HepG2 (cell line): Measurements from ENCODE around the gene CTSW. TPM values are rescaled to one million over a fixed set of nuclear protein-coding genes. Genes with fewer than 3 reads are reported as not detected.

Experiments used
- BORCS8-MEF2B ChIP-seq: sonication (generic); formaldehyde crosslinking; IDR thresholded peaks from 2 replicates; pipeline ENCODE4 v1.8.0; 2022; ENCODE audit warnings: mild to moderate bottlenecking, missing genetic modification reagents
- GMEB1 ChIP-seq: sonication (generic); formaldehyde crosslinking; IDR thresholded peaks from 2 replicates; pipeline ENCODE4 v1.5.1; 2020; ENCODE audit warnings: missing genetic modification reagents, mild to moderate bottlenecking, borderline replicate concordance
- NFIB ChIP-seq: sonication (generic); formaldehyde crosslinking; IDR thresholded peaks from 2 replicates; pipeline ENCODE4 v1.9.0; 2021; ENCODE audit warnings: missing genetic modification reagents, mild to moderate bottlenecking, borderline replicate concordance
- NR2F6 ChIP-seq, 2 experiments: IDR thresholded peaks; 2 replicates each; pipeline ENCODE4 v1.6.1; 2016; ENCODE audit warnings: antibody characterized with exemption in 1 of 2, mild to moderate bottlenecking in 1 of 2
- PHF21A ChIP-seq: sonication (generic); formaldehyde crosslinking; IDR thresholded peaks from 2 replicates; pipeline ENCODE4 v1.5.0; 2020; ENCODE audit warnings: mild to moderate bottlenecking, missing genetic modification reagents
- SKIL ChIP-seq: sonication (generic); formaldehyde crosslinking; IDR thresholded peaks from 2 replicates; pipeline ENCODE4 v1.8.0; 2022; ENCODE audit warnings: missing genetic modification reagents, mild to moderate bottlenecking, moderate library complexity, borderline replicate concordance
- TERF1 ChIP-seq: sonication (generic); formaldehyde crosslinking; IDR thresholded peaks from 2 replicates; pipeline ENCODE4 v1.8.0; 2022; ENCODE audit warnings: mild to moderate bottlenecking, missing genetic modification reagents, moderate library complexity
- ZBTB42 ChIP-seq: sonication (generic); formaldehyde crosslinking; IDR thresholded peaks from 2 replicates; pipeline ENCODE4 v1.5.0; 2020; ENCODE audit warnings: mild to moderate bottlenecking, missing genetic modification reagents
- ZMAT3 ChIP-seq: sonication (generic); formaldehyde crosslinking; conservative IDR thresholded peaks from 2 replicates; pipeline ENCODE4 v1.7.0; 2021; ENCODE audit warnings: missing genetic modification reagents
- ZNF101 ChIP-seq: sonication (generic); formaldehyde crosslinking; IDR thresholded peaks from 2 replicates; pipeline ENCODE4 v1.4.0; 2020; ENCODE audit warnings: mild to moderate bottlenecking, low read depth, missing genetic modification reagents, borderline replicate concordance
- ZNF20 ChIP-seq: sonication (generic); formaldehyde crosslinking; IDR thresholded peaks from 2 replicates; pipeline ENCODE4 v1.4.0; 2020; ENCODE audit warnings: mild to moderate bottlenecking, moderate library complexity, missing genetic modification reagents
- ZNF354B ChIP-seq: sonication (generic); formaldehyde crosslinking; IDR thresholded peaks from 2 replicates; pipeline ENCODE4 v1.8.0; 2022; ENCODE audit warnings: mild to moderate bottlenecking, missing genetic modification reagents
- ZNF362 ChIP-seq: sonication (generic); formaldehyde crosslinking; IDR thresholded peaks from 2 replicates; pipeline ENCODE4 v1.4.0; 2020; ENCODE audit warnings: missing genetic modification reagents, mild to moderate bottlenecking, borderline replicate concordance
- ZNF547 ChIP-seq: sonication (generic); formaldehyde crosslinking; IDR thresholded peaks from 2 replicates; pipeline ENCODE4 v1.5.1; 2020; ENCODE audit warnings: mild to moderate bottlenecking, missing genetic modification reagents
- ZNF572 ChIP-seq: sonication (generic); formaldehyde crosslinking; IDR thresholded peaks from 2 replicates; pipeline ENCODE4 v1.5.1; 2020; ENCODE audit warnings: mild to moderate bottlenecking, missing genetic modification reagents
- ZNF639 ChIP-seq: conservative IDR thresholded peaks from 2 replicates; pipeline ENCODE4 v1.6.1; 2018; ENCODE audit warnings: missing genetic modification reagents
- ZNF691 ChIP-seq: sonication (generic); formaldehyde crosslinking; IDR thresholded peaks from 2 replicates; pipeline ENCODE4 v1.4.0; 2020; ENCODE audit warnings: missing genetic modification reagents, low read depth, mild to moderate bottlenecking, borderline replicate concordance
- ZNF773 ChIP-seq: sonication (generic); formaldehyde crosslinking; IDR thresholded peaks from 2 replicates; pipeline ENCODE4 v1.4.0; 2020; ENCODE audit warnings: missing genetic modification reagents, borderline replicate concordance
- ZZZ3 ChIP-seq: sonication (generic); formaldehyde crosslinking; IDR thresholded peaks from 2 replicates; pipeline ENCODE4 v1.4.0; 2020; ENCODE audit warnings: missing genetic modification reagents, mild to moderate bottlenecking, borderline replicate concordance
- polyA plus RNA-seq, 8 experiments: library from polyadenylated mRNA; depleted of rRNA in 3 of 8; stranded (reverse) in 7 of 8; unstranded in 1 of 8; fragments of >200 nt; fragmentation: Illumina TruSeq in 4 of 8; extraction: Trizol in 4 of 8; gene quantifications; 2 replicates each; pipeline versions ENCODE4 v1.2.1 to v1.2.3, GENCODE V29; 2011 to 2016; ENCODE audit warnings: low read depth in 4 of 8, missing spikeins in 1 of 8, mixed read lengths in 1 of 8; ENCODE audit not compliant: insufficient read depth in 1 of 8
- total RNA-seq, 5 experiments: library from RNA; depleted of rRNA; stranded (reverse); fragments of >200 nt; fragmentation: Illumina TruSeq; extraction: Trizol; gene quantifications; 2 replicates each; pipeline ENCODE4 v1.2.3, GENCODE V29; 2016; ENCODE audit warnings: low read depth in 1 of 5

CTSW gene
- total and polyA plus RNA-seq, 2 of the 13 experiments (the other 11 are each of a cell fraction or from before 2014, with no cell fraction given): 0.09 TPM; not detected in 1

GRCh38 chr11:65857853-65858680 lies 21.6 kb upstream of the CTSW start, which contains the start of gene CFL1 (continued):
- TF ChIP-seq ZMAT3 (CRISPR knock-in tag) (0 out of 2 replicates have a peak, but pooled peaks have one; percentile 42), ZNF362 (CRISPR knock-in tag) (no peak), ZNF354B (CRISPR knock-in tag) (peak; percentile 21; the same call in 1 of the 2 replicates), TERF1 (CRISPR knock-in tag) (no peak), ZNF20 (CRISPR knock-in tag) (no peak; the same call in 1 of the 2 replicates), NR2F6 (IDR thresholded peaks at IDR 0.05) (no peak), NR2F6 (CRISPR knock-in tag; IDR thresholded peaks at IDR 0.05) (peak; percentile 54), GMEB1 (CRISPR knock-in tag) (peak; percentile 91), ZNF101 (CRISPR knock-in tag) (no peak), ZNF691 (CRISPR knock-in tag) (peak; percentile 87; the same call in 1 of the 2 replicates), SKIL (no peak), BORCS8-MEF2B (peak; percentile 33; the same call in 1 of the 2 replicates), ZNF773 (CRISPR knock-in tag) (no peak), ZNF639 (CRISPR knock-in tag) (peak; percentile 86), ZZZ3 (peak; percentile 52; the same call in 1 of the 2 replicates), PHF21A (CRISPR knock-in tag) (peak; percentile 62; the same call in 1 of the 2 replicates), ZNF547 (peak; percentile 52; the same call in 1 of the 2 replicates), ZNF572 (CRISPR knock-in tag) (no peak), ZBTB42 (peak; percentile 69; the same call in 1 of the 2 replicates), NFIB (no peak)
